Jurkat, Clone E6-1 (cell line): ENCODE measurements around the gene ACAP3. TPM values are rescaled to one million over a fixed set of nuclear protein-coding genes. Genes with fewer than 3 reads are reported as not detected.

Experiments used
- DNase-seq: peaks from one replicate; pipeline ENCODE4 v3.0.0-alpha.2; 2011; ENCODE audit warnings: low read depth, low spot score
- H3K4me3 ChIP-seq: 2 replicates; pipeline ENCODE4 v1.5.1; 2011; ENCODE audit warnings: mild to moderate bottlenecking, low read length, control low read depth, moderate library complexity
- polyA plus RNA-seq: library from polyadenylated mRNA; unstranded; fragments of >200 nt; gene quantifications from one replicate; pipeline ENCODE4 v1.2.1, GENCODE V29; 2012; ENCODE audit warnings: missing spikeins; ENCODE audit not compliant: insufficient read length, insufficient read depth

The ACAP3 gene
- 66.3 TPM for polyA plus RNA-seq

- peak; percentile 88 for DNase-seq
- H3K4me3 ChIP-seq = peak within 1 kb of the TSS; percentile 81
Observed at GRCh38 chr1:1307923-1308755, at the start of gene ACAP3, which contains the start of gene PUSL1. ACAP3 (minus strand) TSS chr1:1307930; CDS start chr1:1307815, 115 bp downstream. PUSL1 (plus strand) TSS chr1:1308597; CDS start chr1:1308644, 47 bp downstream.

GRCh38 chr1:1356796-1357401 lies 49.2 kb upstream of the ACAP3 start:
- no peak for DNase-seq
- H3K4me3 ChIP-seq = no peak overlapping the region

GRCh38 chr1:1356166-1356795 lies 48.6 kb upstream of the ACAP3 start:
- H3K4me3 ChIP-seq = no peak overlapping the region
- no peak for DNase-seq

- DNase-seq = no peak
- no peak overlapping the region for H3K4me3 ChIP-seq
Observed at GRCh38 chr1:1355416-1355815, 47.7 kb upstream of the ACAP3 start.

GRCh38 chr1:1354271-1355247 lies 46.8 kb upstream of the ACAP3 start:
- H3K4me3 ChIP-seq = no peak overlapping the region
- DNase-seq = no peak

GRCh38 chr1:1353389-1354151 lies 45.8 kb upstream of the ACAP3 start:
- no peak overlapping the region for H3K4me3 ChIP-seq
- DNase-seq = no peak

GRCh38 chr1:1352786-1353388 lies 45.2 kb upstream of the ACAP3 start:
- H3K4me3 ChIP-seq = no peak overlapping the region
- no peak for DNase-seq

GRCh38 chr1:1351511-1352427 lies 44.0 kb upstream of the ACAP3 start:
- H3K4me3 ChIP-seq = no peak overlapping the region
- DNase-seq = no peak

- peak within 1 kb of the TSS; percentile 70 for H3K4me3 ChIP-seq
- DNase-seq = no peak
Observed at GRCh38 chr1:1349256-1350012, 41.7 kb upstream of the ACAP3 start, which contains the start of gene DVL1. DVL1 (minus strand) TSS chr1:1349418; CDS start chr1:1349065, 353 bp downstream.

GRCh38 chr1:1348420-1349255 lies 40.9 kb upstream of the ACAP3 start:
- H3K4me3 ChIP-seq = peak overlapping the region; percentile 70
- no peak for DNase-seq

GRCh38 chr1:1347663-1348419 lies 40.1 kb upstream of the ACAP3 start:
- no peak for DNase-seq

GRCh38 chr1:1347026-1347595 lies 39.4 kb upstream of the ACAP3 start:
- no peak for DNase-seq
- no peak overlapping the region for H3K4me3 ChIP-seq

More at GRCh38 chr1:1347663-1348419, 40.1 kb upstream of the ACAP3 start:
- peak overlapping the region; percentile 70 for H3K4me3 ChIP-seq

- no peak for DNase-seq
- no peak overlapping the region for H3K4me3 ChIP-seq
Observed at GRCh38 chr1:1346501-1346890, 38.8 kb upstream of the ACAP3 start.

- no peak overlapping the region for H3K4me3 ChIP-seq
- DNase-seq = no peak
Observed at GRCh38 chr1:1345860-1346500, 38.2 kb upstream of the ACAP3 start.
